A673 (cell line): ENCODE results near the gene RALGAPA2. TPM values are rescaled to one million over a fixed set of nuclear protein-coding genes. Genes with fewer than 3 reads are reported as not detected.

Source experiments
- BruUV-seq: library from RNA; stranded (reverse); fragments of 400-500 nt; replicated peaks from 2 replicates; lab custom pipeline; 2021; lab: Mats Ljungman, UMichigan
- CTCF ChIA-PET: fragments of 300-600 bp; sonication (Branson Sonifier 250); formaldehyde crosslinking; loops from one replicate; lab custom pipeline; 2022; ENCODE audit warnings: antibody characterized with exemption; lab: Charles Lee
- POLR2A ChIA-PET: fragments of 300-600 bp; sonication (Branson Sonifier 250); formaldehyde crosslinking; loops from one replicate; lab custom pipeline; 2022; ENCODE audit warnings: antibody characterized with exemption; ENCODE audit not compliant: low non-redundant PET; lab: Charles Lee
- DNase-seq: peaks from one replicate; pipeline ENCODE4 v3.0.0-alpha.2; 2015; ENCODE audit warnings: low spot score
- H3K27ac ChIP-seq: fragments of 200-600 bp; sonication (generic); 2 replicates; pipeline ENCODE4 v1.5.1; 2016; ENCODE audit warnings: mixed run types, low read depth, mild to moderate bottlenecking, mixed read lengths, antibody characterized with exemption, low read length; ENCODE audit not compliant: poor library complexity, severe bottlenecking
- H3K27me3 ChIP-seq: fragments of 200-600 bp; sonication (generic); replicated peaks from 2 replicates; pipeline ENCODE4 v1.6.1; 2017; ENCODE audit warnings: mixed run types, low read depth, mild to moderate bottlenecking, mixed read lengths, antibody characterized with exemption, low read length; ENCODE audit not compliant: insufficient read depth, poor library complexity
- H3K36me3 ChIP-seq: fragments of 200-600 bp; sonication (generic); 2 replicates; pipeline ENCODE4 v1.6.1; 2016; ENCODE audit warnings: mixed run types, mild to moderate bottlenecking, mixed read lengths, antibody characterized with exemption, low read length; ENCODE audit not compliant: insufficient read depth, poor library complexity, severe bottlenecking
- H3K4me1 ChIP-seq: fragments of 200-600 bp; sonication (generic); 2 replicates; pipeline ENCODE4 v1.6.1; 2017; ENCODE audit warnings: mixed run types, mild to moderate bottlenecking, mixed read lengths, antibody characterized with exemption, low read length; ENCODE audit not compliant: insufficient read depth, poor library complexity, severe bottlenecking
- H3K4me3 ChIP-seq: fragments of 200-600 bp; sonication (generic); 2 replicates; pipeline ENCODE4 v1.5.1; 2016; ENCODE audit warnings: low read depth, mixed run types, mild to moderate bottlenecking, mixed read lengths, low read length; ENCODE audit not compliant: poor library complexity, severe bottlenecking
- H3K9me3 ChIP-seq: fragments of 200-600 bp; sonication (generic); 2 replicates; pipeline ENCODE4 v1.6.1; 2016; ENCODE audit warnings: mixed run types, low read depth, mild to moderate bottlenecking, mixed read lengths, antibody characterized with exemption, low read length; ENCODE audit not compliant: poor library complexity, severe bottlenecking
- EZH2 ChIP-seq: fragments of 200-600 bp; sonication (generic); IDR thresholded peaks from 2 replicates; pipeline ENCODE4 v1.6.1; 2017; ENCODE audit warnings: borderline replicate concordance, low read depth, mild to moderate bottlenecking, mixed read lengths, antibody characterized with exemption, low read length; ENCODE audit not compliant: poor library complexity, severe bottlenecking
- intact Hi-C: fragments of 100-400 bp; cut with micrococcal nuclease; formaldehyde crosslinking; loops from one replicate; pipeline ENCODE4 v1.10.0; 2022; ENCODE audit not compliant: unreplicated experiment
- total RNA-seq: library from RNA; stranded (reverse); gene quantifications from 2 replicates; pipeline ENCODE4 v1.2.3, GENCODE V29; 2021
- TF ChIP-seq, protein P1 (sequence below): fragments of 300-800, 200-600 bp; sonication (generic); conservative IDR thresholded peaks from 2 replicates; pipeline ENCODE4 v1.5.1; 2017; ENCODE audit warnings: low read depth, mild to moderate bottlenecking, antibody characterized with exemption, low read length, moderate library complexity, mixed read lengths

The RALGAPA2 gene
- total RNA-seq, 1 experiment from 2014 or later: 32.4 TPM

DNA sequence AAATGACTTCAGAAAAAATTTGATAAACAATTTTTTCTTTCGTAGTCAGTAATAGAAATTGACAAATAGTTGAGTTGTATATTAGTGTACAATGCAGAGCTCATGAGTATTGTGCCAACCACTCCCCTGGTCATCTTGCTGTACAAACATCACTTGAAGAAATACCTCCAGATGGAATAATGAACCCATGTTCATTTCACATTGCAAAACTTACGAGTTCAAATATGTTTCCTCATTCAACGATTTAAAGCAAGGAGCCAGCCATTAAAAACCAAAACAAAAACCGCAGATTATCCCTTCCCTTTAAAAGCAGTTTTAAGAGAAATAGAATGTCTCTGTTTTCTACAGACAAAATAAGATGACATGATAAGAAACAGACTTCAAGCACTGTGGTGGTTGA lies 62.5 kb downstream of the RALGAPA2 start:
- no peaks in the 10 kb centered on the region for H3K27me3 ChIP-seq
- intact Hi-C loops: no loop called here
- no peak overlapping the region for H3K27ac ChIP-seq
- TF ChIP-seq, protein P1, sequence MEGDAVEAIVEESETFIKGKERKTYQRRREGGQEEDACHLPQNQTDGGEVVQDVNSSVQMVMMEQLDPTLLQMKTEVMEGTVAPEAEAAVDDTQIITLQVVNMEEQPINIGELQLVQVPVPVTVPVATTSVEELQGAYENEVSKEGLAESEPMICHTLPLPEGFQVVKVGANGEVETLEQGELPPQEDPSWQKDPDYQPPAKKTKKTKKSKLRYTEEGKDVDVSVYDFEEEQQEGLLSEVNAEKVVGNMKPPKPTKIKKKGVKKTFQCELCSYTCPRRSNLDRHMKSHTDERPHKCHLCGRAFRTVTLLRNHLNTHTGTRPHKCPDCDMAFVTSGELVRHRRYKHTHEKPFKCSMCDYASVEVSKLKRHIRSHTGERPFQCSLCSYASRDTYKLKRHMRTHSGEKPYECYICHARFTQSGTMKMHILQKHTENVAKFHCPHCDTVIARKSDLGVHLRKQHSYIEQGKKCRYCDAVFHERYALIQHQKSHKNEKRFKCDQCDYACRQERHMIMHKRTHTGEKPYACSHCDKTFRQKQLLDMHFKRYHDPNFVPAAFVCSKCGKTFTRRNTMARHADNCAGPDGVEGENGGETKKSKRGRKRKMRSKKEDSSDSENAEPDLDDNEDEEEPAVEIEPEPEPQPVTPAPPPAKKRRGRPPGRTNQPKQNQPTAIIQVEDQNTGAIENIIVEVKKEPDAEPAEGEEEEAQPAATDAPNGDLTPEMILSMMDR: no peak
- no peak for TF ChIP-seq EZH2
- ChIA-PET CTCF (no interaction called here), POLR2A (no interaction called here)
- no peaks in the 10 kb centered on the region for H3K36me3 ChIP-seq
- DNase-seq: no peak
- no peaks in the 10 kb centered on the region for H3K9me3 ChIP-seq
- H3K4me1 ChIP-seq: no peaks in the 10 kb centered on the region
- no peak overlapping the region for H3K4me3 ChIP-seq
- BruUV-seq: no TSS peak

DNA sequence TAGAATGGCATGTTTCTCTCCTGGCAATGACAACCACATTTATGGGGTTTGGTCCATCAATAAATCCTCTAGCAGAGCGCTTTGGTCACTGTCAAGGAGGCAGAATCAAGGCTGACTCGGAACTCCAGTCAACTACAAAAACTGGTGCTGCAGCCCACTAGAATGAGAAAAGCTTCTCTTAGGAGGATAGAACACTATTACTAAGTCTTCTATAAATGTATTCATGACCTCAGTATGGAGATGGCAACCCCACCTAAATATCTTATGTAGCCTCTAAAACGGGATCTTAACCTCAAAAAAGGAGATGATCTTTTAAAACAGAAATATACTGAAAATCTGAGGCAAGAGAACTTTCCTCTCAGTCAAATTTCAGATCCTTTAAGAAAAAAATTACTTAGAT lies 68.5 kb downstream of the RALGAPA2 start:
- no peak for DNase-seq
- Histone ChIP-seq H3K4me3 (no peak overlapping the region), H3K4me1 (no peaks in the 10 kb centered on the region), H3K9me3 (no peaks in the 10 kb centered on the region), H3K27me3 (no peaks in the 10 kb centered on the region), H3K36me3 (no peaks in the 10 kb centered on the region), H3K27ac (no peak overlapping the region)
- POLR2A ChIA-PET: no interaction called here
- BruUV-seq: no TSS peak
- CTCF ChIA-PET: no interaction called here
- no peak for TF ChIP-seq EZH2
- TF ChIP-seq, protein P1: no peak
- intact Hi-C loops: no loop called here

DNA sequence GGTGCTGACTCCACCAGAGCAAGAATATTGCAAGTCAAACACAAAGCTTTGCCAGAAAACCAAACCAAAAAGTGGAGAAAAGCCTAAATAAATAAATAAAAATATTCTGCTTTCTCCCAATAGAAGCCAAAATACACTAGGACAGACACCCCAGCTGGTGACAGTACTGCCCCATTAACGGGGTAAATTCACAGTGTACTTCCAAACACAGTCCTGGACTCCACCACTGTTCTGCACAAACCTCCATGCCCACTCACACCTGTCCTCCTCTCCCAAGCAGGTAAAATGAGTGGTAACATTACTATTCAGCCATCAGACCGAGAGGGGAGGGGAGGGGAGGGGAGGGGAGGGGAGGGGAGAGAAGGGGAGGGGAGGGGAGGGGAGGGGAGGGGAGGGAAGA lies 70.7 kb downstream of the RALGAPA2 start:
- no peak overlapping the region for H3K27ac ChIP-seq
- intact Hi-C loops: no loop called here
- H3K36me3 ChIP-seq: no peaks in the 10 kb centered on the region
- H3K27me3 ChIP-seq: no peaks in the 10 kb centered on the region
- H3K9me3 ChIP-seq: no peaks in the 10 kb centered on the region
- POLR2A ChIA-PET: no interaction called here
- TF ChIP-seq, protein P1: no peak
- TF ChIP-seq EZH2: no peak
- no peak overlapping the region for H3K4me3 ChIP-seq
- no peaks in the 10 kb centered on the region for H3K4me1 ChIP-seq
- CTCF ChIA-PET: interaction anchor here (0.7 kb wide), 1 partner anchor 196 kb away, joined by 4 read pairs; no protein-coding TSS in a partner anchor
- BruUV-seq: no TSS peak
- DNase-seq: no peak
